ENCODE results near the gene GIMAP2. TPM values are rescaled to one million over a fixed set of nuclear protein-coding genes. Genes with fewer than 3 reads are reported as not detected.
"Not testable (repeated sequence)": the region's sequence is repeated elsewhere in the genome, so short reads cannot be mapped to it uniquely, and the experiment has no call there.

GIMAP2 gene
- total RNA-seq, 2 donors from 2014 or later = 0.66 to 3.9 TPM

DNA sequence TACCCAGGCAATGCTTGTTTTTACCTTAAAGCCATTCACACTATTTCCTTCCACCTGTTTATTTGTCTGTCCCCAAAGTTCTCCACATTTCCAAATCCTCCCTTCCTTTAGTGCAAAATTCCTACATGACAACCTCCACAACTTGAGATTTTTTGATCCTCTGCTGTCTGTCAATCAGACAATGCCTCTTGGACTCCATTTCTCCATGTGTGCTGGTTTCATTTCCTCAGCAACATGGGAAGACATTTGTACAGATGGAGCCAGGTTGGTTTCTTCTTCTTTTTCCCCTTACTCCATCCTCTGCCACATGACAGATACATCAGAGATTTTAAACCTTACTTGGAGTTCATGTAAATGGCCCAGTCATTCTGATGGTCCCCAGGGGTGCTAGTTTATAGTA is 19.1 kb upstream of the GIMAP2 start:
- Histone ChIP-seq H3K27me3 (no peaks in the 10 kb centered on the region), H3K27ac (no peak overlapping the region), H3K9me3 (no peaks in the 10 kb centered on the region), H3K36me3 (replicated peaks in 1 of 2; ENCODE audit: insufficient read depth in 1 of 2, low read depth in 2 of 2) (no peaks in the 10 kb centered on the region), H3K4me3 (no peak overlapping the region), H3K4me1 (no peaks in the 10 kb centered on the region)
- TF ChIP-seq, protein P1, sequence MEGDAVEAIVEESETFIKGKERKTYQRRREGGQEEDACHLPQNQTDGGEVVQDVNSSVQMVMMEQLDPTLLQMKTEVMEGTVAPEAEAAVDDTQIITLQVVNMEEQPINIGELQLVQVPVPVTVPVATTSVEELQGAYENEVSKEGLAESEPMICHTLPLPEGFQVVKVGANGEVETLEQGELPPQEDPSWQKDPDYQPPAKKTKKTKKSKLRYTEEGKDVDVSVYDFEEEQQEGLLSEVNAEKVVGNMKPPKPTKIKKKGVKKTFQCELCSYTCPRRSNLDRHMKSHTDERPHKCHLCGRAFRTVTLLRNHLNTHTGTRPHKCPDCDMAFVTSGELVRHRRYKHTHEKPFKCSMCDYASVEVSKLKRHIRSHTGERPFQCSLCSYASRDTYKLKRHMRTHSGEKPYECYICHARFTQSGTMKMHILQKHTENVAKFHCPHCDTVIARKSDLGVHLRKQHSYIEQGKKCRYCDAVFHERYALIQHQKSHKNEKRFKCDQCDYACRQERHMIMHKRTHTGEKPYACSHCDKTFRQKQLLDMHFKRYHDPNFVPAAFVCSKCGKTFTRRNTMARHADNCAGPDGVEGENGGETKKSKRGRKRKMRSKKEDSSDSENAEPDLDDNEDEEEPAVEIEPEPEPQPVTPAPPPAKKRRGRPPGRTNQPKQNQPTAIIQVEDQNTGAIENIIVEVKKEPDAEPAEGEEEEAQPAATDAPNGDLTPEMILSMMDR (IDR thresholded peaks at IDR 0.05) = no peak
- no peak for TF ChIP-seq POLR2A (IDR thresholded peaks at IDR 0.05)
- DNase-seq = no peak
- intact Hi-C loops (cut with DNase I) = no loop called here
- no peak for ATAC-seq

DNA sequence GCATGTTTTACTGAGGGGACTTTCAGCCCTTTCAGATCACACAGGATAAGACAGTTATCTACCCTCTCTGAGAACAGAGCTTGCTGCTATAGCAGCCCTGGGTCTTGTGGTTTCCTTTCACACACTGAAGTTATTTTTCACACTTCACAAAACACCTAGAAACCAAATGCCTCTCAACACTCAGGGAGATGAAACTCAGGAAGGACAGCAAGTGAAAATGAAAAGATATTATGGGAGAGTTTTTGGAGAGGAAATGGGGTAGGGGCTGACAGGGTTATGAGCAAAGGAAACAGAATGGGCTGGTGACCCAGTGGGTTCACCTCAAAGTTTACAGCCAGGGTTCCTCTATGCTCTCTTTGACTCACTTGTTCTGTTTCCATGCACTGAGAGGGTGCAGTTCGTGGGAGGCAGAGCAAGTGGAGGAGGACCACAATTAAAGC is 17.0 kb upstream of the GIMAP2 start:
- Histone ChIP-seq H3K36me3 (replicated peaks in 1 of 2; ENCODE audit: insufficient read depth in 1 of 2, low read depth in 2 of 2) (no peaks in the 10 kb centered on the region), H3K27me3 (no peaks in the 10 kb centered on the region), H3K9me3 (no peaks in the 10 kb centered on the region), H3K4me3 (no peak overlapping the region), H3K4me1 (no peaks in the 10 kb centered on the region), H3K27ac (no peak overlapping the region)
- 20 to 30% methylated on average over 1 of the region's 1 CpG for WGBS, 2 donors
- no peak for TF ChIP-seq POLR2A (IDR thresholded peaks at IDR 0.05)
- TF ChIP-seq, protein P1 (IDR thresholded peaks at IDR 0.05) = no peak
- no peak for DNase-seq
- intact Hi-C loops (cut with DNase I) = no loop called here
- ATAC-seq = no peak

DNA sequence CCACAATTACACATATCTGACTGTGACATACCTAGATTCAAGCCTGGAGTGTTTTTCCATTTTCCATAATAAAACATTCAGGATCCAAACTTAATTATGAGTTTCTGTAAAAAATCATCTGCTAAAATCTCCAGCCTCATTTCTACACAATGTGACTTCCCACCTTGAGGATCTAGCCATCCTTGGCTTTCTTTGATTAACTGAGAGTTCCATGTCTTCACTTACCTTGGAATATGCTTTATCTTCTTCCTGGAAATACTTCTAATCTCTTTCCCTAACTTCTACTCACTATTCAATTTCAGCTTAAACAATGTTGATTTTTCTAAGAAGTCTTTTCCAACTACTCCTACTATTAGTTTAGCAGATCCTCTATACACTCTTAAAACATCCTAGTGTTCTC is 16.5 kb upstream of the GIMAP2 start:
- intact Hi-C loops (cut with DNase I) = no loop called here
- TF ChIP-seq, protein P1 (IDR thresholded peaks at IDR 0.05) = no peak
- TF ChIP-seq POLR2A (IDR thresholded peaks at IDR 0.05) = no peak
- H3K27ac ChIP-seq = no peak overlapping the region
- DNase-seq (no peak), ATAC-seq (no peak)
- H3K9me3 ChIP-seq = no peaks in the 10 kb centered on the region
- no peaks in the 10 kb centered on the region for H3K27me3 ChIP-seq
- H3K4me3 ChIP-seq = no peak overlapping the region
- H3K36me3 ChIP-seq (replicated peaks in 1 of 2; ENCODE audit: insufficient read depth in 1 of 2, low read depth in 2 of 2) = no peaks in the 10 kb centered on the region
- H3K4me1 ChIP-seq = no peaks in the 10 kb centered on the region

DNA sequence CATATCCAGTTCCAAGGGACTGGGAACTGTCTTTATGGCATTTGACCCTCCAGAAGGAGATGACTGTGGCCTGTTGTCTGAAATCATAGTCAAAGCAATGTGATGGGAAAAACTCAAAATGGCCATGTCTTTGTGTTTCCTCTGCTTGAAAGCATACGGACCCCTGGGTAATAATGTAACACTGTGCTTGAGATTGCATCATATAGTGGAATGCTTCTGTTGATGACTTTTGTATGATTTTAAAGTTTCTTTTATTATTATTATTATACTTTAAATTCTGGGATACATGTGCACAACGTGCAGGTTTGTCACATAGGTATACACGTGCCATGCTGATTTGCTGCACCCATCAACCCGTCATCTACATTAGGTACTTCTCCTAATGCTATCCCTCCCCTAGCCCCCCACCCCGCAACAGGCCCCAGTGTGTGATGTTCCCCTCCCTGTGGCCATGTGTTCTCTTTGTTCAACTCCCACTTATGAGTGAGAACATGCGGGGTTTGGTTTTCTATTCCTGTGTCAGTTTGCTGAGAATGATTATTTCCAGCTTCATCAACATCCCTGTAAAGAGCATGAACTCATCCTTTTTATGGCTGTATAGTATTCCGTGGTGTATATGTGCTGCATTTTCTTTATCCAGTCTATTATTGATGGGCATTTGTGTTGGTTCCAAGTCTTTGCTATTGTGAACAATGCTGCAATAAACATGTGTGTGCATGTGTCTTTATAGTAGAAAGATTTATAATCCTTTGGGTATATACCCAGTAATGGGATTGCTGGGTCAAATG is 13.5 kb upstream of the GIMAP2 start:
- 71 to 78% methylated on average over 7 of the region's 7 CpGs for WGBS, 2 donors
- intact Hi-C loops (cut with DNase I); H3K9me3 ChIP-seq; H3K36me3 ChIP-seq (replicated peaks in 1 of 2; ENCODE audit: insufficient read depth in 1 of 2, low read depth in 2 of 2); H3K27ac ChIP-seq; H3K4me3 ChIP-seq; DNase-seq; H3K4me1 ChIP-seq; H3K27me3 ChIP-seq; ATAC-seq: not testable (repeated sequence)

DNA sequence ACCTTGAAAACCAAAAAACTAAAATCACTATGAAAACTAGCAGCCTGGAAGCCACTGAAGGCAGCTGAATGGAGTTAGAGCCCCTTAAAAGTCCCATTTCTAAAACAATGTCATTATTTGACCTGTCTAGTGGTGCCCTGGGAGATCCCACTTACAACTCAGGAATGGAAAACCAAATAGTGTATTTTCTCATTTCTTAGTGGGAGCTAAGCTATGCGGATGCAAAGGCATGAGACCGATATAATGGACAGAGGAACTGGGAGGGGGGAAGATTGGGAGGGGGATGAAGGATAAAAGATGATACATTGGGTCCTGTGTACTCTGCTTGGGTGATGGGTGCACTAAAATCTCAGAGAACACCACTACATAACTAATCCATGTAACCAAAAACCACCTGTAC is 9.8 kb upstream of the GIMAP2 start:
- Histone ChIP-seq H3K9me3 (no peaks in the 10 kb centered on the region), H3K4me3 (no peak overlapping the region), H3K27ac (no peak overlapping the region), H3K27me3 (no peaks in the 10 kb centered on the region), H3K4me1 (no peaks in the 10 kb centered on the region), H3K36me3 (replicated peaks in 1 of 2; ENCODE audit: insufficient read depth in 1 of 2, low read depth in 2 of 2) (no peaks in the 10 kb centered on the region)
- WGBS, 2 donors = 62 to 65% methylated on average over 2 of the region's 2 CpGs
- DNase-seq = no peak
- TF ChIP-seq, protein P1 (IDR thresholded peaks at IDR 0.05) = no peak
- TF ChIP-seq POLR2A (IDR thresholded peaks at IDR 0.05) = no peak
- no peak for ATAC-seq
- intact Hi-C loops (cut with DNase I) = no loop called here

DNA sequence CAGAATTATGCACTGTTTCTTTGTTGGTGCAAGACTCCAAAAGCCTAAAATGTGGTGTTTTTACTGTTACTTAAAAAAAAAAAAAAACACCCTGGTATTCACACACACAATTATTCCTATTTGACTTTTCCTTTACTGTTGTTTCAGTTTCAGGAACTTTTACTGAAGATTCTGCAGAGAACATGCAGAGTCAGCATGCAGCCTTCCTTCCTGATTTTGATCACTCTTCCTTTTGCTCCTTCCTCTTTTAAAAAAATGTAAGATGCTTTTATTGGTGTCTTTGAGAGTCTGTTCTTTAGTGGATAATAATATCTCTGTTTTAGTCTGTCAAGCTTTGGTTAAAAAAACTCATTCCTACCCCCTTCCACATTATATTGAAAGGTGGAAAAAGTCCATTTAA is 9.2 kb upstream of the GIMAP2 start:
- H3K27me3 ChIP-seq; H3K9me3 ChIP-seq; H3K4me1 ChIP-seq; ATAC-seq; intact Hi-C loops (cut with DNase I); H3K4me3 ChIP-seq; H3K36me3 ChIP-seq (replicated peaks in 1 of 2; ENCODE audit: insufficient read depth in 1 of 2, low read depth in 2 of 2): not testable (repeated sequence)
- peak in 1 of 4 donors; percentile 26 for DNase-seq
- H3K27ac ChIP-seq = peak overlapping the region in 1 of 4 donors; percentile 37

DNA sequence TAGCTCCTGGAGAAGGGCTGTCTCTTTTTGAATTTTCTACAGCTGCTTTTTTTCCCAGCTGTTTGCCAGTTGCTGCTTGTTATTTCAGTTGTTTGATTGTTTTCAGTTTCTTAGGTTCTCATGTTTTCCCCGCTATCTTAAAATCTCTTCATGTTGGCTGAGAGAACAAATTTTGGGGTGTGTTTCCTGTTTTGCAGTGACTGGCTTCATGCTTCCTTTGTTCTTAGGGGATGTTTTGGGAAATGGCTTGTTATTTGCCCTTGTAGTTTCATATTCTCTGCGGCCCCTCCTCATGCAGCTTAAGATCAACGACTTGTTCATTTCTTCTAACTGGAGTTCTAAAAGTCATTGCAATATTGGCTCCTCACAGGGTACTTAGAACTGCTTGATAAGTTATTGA is 8.7 kb upstream of the GIMAP2 start:
- WGBS, 2 donors = 40 to 60% methylated on average over 3 of the region's 3 CpGs
- ATAC-seq = not testable (repeated sequence)
- peak overlapping the region in 1 of 4 donors; percentile 37 for H3K27ac ChIP-seq

DNA sequence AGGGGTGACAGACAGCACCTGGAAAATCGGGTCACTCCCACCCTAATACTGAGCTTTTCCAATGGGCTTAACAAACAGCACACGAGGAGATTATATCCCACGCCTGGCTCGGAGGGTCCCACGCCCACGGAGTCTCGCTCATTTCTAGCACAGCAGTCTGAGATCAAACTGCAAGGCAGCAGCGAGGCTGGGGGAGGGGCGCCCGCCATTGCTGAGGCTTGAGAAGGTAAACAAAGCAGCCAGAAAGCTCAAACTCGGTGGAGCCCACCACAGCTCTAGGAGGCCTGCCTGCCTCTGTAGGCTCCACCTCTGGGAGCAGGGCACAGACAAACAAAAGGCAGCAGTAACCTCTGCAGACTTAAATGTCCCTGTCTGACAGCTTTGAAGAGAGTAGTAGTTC is 6.9 kb upstream of the GIMAP2 start:
- WGBS, 2 donors = 72 to 76% methylated on average over 11 of the region's 11 CpGs
- H3K4me3 ChIP-seq; H3K36me3 ChIP-seq (replicated peaks in 1 of 2; ENCODE audit: insufficient read depth in 1 of 2, low read depth in 2 of 2); H3K9me3 ChIP-seq; H3K4me1 ChIP-seq; ATAC-seq; intact Hi-C loops (cut with DNase I); H3K27ac ChIP-seq; DNase-seq; H3K27me3 ChIP-seq: not testable (repeated sequence)

More for the DNA sequence above, 8.7 kb upstream of the GIMAP2 start:
- H3K4me1 ChIP-seq; DNase-seq; intact Hi-C loops (cut with DNase I); H3K27me3 ChIP-seq; H3K36me3 ChIP-seq (replicated peaks in 1 of 2; ENCODE audit: insufficient read depth in 1 of 2, low read depth in 2 of 2); H3K4me3 ChIP-seq; H3K9me3 ChIP-seq: not testable (repeated sequence)

All from body of pancreas (tissue), 4 donors.